Measurements from ENCODE around the gene KCNQ5. TPM values are rescaled to one million over a fixed set of nuclear protein-coding genes. Genes with fewer than 3 reads are reported as not detected.

Gene KCNQ5
- total and polyA plus RNA-seq, 10 of the 15 experiments (the other 5 are each of a cell fraction or from before 2014, with no cell fraction given), result 0.60 to 16.2 (median 3.2) TPM

- Histone ChIP-seq H3K27ac (ENCODE audit: control insufficient read depth, insufficient read depth) (no peak overlapping the region), H3K4me1 (ENCODE audit: control insufficient read depth, insufficient read depth, low read length) (no peaks in the 10 kb centered on the region), H3K4me3 (no peak overlapping the region), H4K20me1 (ENCODE audit: control insufficient read depth, insufficient read depth) (no peaks in the 10 kb centered on the region), H3K79me2 (ENCODE audit: control insufficient read depth, insufficient read depth, low read length) (no peaks in the 10 kb centered on the region), H3K9ac (ENCODE audit: control insufficient read depth, insufficient read depth, low read length) (no peak overlapping the region), H3K9me3 (replicated peaks; ENCODE audit: control insufficient read depth, insufficient read depth, low read length) (no peaks in the 10 kb centered on the region), H3K27me3 (replicated peaks in 1 of 2; ENCODE audit: control insufficient read depth in 2 of 2, insufficient read depth in 2 of 2, low read length in 1 of 2) (no peaks in the 10 kb centered on the region), H2AFZ (ENCODE audit: control insufficient read depth, low read depth, low read length) (no peak overlapping the region), H3K4me2 (ENCODE audit: control insufficient read depth, insufficient read depth) (no peak overlapping the region), H3K36me3 (ENCODE audit: control insufficient read depth in 2 of 2, insufficient read depth in 2 of 2, low read length in 1 of 2) (no peaks in the 10 kb centered on the region)
- no TSS peak for BruUV-seq (replicated peaks)
- ChIA-PET RAD21 (ENCODE audit: unreplicated experiment) (no interaction called here), POLR2A (no interaction called here), CTCF (no interaction called here), SMC1A (ENCODE audit: uncharacterized antibody, unreplicated experiment) (no interaction called here)
- FAIRE-seq, result no peak
- DNase-seq (ENCODE audit: low read depth, low spot score), result no peak
- peak; percentile 30; the same call in 1 of the 2 replicates for TF ChIP-seq RUNX3 (IDR thresholded peaks at IDR 0.05; ENCODE audit: low read length)
- TF ChIP-seq, protein P1, sequence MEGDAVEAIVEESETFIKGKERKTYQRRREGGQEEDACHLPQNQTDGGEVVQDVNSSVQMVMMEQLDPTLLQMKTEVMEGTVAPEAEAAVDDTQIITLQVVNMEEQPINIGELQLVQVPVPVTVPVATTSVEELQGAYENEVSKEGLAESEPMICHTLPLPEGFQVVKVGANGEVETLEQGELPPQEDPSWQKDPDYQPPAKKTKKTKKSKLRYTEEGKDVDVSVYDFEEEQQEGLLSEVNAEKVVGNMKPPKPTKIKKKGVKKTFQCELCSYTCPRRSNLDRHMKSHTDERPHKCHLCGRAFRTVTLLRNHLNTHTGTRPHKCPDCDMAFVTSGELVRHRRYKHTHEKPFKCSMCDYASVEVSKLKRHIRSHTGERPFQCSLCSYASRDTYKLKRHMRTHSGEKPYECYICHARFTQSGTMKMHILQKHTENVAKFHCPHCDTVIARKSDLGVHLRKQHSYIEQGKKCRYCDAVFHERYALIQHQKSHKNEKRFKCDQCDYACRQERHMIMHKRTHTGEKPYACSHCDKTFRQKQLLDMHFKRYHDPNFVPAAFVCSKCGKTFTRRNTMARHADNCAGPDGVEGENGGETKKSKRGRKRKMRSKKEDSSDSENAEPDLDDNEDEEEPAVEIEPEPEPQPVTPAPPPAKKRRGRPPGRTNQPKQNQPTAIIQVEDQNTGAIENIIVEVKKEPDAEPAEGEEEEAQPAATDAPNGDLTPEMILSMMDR (IDR thresholded peaks at IDR 0.05 in 2 of 3, conservative IDR thresholded peaks at IDR 0.05 in 1 of 3; ENCODE audit: control insufficient read depth in 2 of 3, extremely low read depth in 1 of 3, insufficient read depth in 1 of 3, low read depth in 3 of 3, low read length in 3 of 3), result no peak
- in situ Hi-C loops (cut with MboI), result no loop called here
- ATAC-seq, result peak; percentile 74
- WGBS (ENCODE audit: insufficient coverage, insufficient replicate concordance, low lambda C conversion rate, missing lambda C conversion rate), result 64% methylated on average over 3 of the region's 3 CpGs
- intact Hi-C loops (cut with micrococcal nuclease; ENCODE audit: unreplicated experiment), result no loop called here
These were observed 26.1 kb upstream of the KCNQ5 start for GRCh38 chr6:72595812-72596211.

DNA sequence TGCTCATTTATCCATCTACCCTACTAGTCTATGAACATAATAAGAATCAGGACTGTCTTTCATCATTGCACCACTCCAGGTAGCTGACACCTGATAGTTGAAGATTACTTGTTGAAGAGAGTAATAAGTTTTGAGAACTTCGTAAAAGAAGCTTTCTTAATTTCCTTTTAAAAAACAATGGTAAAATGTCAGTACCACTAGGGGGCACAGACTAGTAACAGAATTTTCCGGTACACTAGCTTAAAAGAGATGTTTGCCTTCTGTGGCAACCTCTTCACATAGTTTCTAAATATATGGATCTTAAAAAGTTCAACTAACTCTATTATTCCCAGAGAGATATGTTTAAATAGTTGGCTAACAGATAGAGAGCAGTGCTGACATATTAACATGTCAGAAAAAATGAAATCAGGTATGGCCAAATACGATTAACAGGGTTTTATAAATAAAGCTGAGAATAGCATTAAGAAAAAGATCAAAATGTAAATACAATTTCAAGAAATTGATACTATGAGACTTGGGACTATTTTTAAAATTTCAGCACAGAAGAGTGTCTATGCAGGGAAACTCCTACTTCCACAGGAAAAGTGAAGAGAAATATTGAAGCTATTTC, 5.4 kb upstream of the KCNQ5 start:
- H3K9ac ChIP-seq (ENCODE audit: control insufficient read depth, insufficient read depth, low read length), result no peak overlapping the region
- ATAC-seq (no peak), DNase-seq (ENCODE audit: low read depth, low spot score) (no peak), FAIRE-seq (no peak)
- no peaks in the 10 kb centered on the region for H3K36me3 ChIP-seq (ENCODE audit: control insufficient read depth in 2 of 2, insufficient read depth in 2 of 2, low read length in 1 of 2)
- no peak overlapping the region for H3K4me3 ChIP-seq
- H3K27ac ChIP-seq (ENCODE audit: control insufficient read depth, insufficient read depth), result no peak overlapping the region
- CTCF ChIA-PET, result interaction anchor here (0.5 to 15.7 kb wide), 104 partner anchors 8 to 994 kb away, joined by 3 to 644 read pairs (median 5); no protein-coding TSS in a partner anchor
- H3K9me3 ChIP-seq (replicated peaks; ENCODE audit: control insufficient read depth, insufficient read depth, low read length), result no peaks in the 10 kb centered on the region
- RAD21 ChIA-PET (ENCODE audit: unreplicated experiment), result interaction anchor here (0.6 to 10.4 kb wide), 72 partner anchors 8 to 772 kb away, joined by 3 to 436 read pairs (median 4); no protein-coding TSS in a partner anchor
- in situ Hi-C loops (cut with MboI), result loop anchor here (5.0 kb wide), 2 partner anchors 516 to 566 kb away; no protein-coding TSS in a partner anchor
- SMC1A ChIA-PET (ENCODE audit: uncharacterized antibody, unreplicated experiment), result interaction anchor here (0.6 to 15.6 kb wide), 88 partner anchors 8 to 714 kb away, joined by 3 to 446 read pairs (median 4); no protein-coding TSS in a partner anchor
- WGBS (ENCODE audit: insufficient coverage, insufficient replicate concordance, low lambda C conversion rate, missing lambda C conversion rate), result 33% methylated on average over 3 of the region's 3 CpGs
- intact Hi-C loops (cut with micrococcal nuclease; ENCODE audit: unreplicated experiment), result loop anchor here (1.0 to 10.0 kb wide), 5 partner anchors 204 to 711 kb away; no protein-coding TSS in a partner anchor
- no peaks in the 10 kb centered on the region for H4K20me1 ChIP-seq (ENCODE audit: control insufficient read depth, insufficient read depth)
- no peaks in the 10 kb centered on the region for H3K27me3 ChIP-seq (replicated peaks in 1 of 2; ENCODE audit: control insufficient read depth in 2 of 2, insufficient read depth in 2 of 2, low read length in 1 of 2)
- peaks cover 5% of the 10 kb centered on the region for H3K79me2 ChIP-seq (ENCODE audit: control insufficient read depth, insufficient read depth, low read length)
- H3K4me2 ChIP-seq (ENCODE audit: control insufficient read depth, insufficient read depth), result no peak overlapping the region
- peaks cover 13% of the 10 kb centered on the region for H3K4me1 ChIP-seq (ENCODE audit: control insufficient read depth, insufficient read depth, low read length)
- POLR2A ChIA-PET, result interaction anchor here (0.6 to 2.5 kb wide), 6 partner anchors 9 to 517 kb away, joined by 3 to 10 read pairs (median 5); no protein-coding TSS in a partner anchor
- no peak overlapping the region for H2AFZ ChIP-seq (ENCODE audit: control insufficient read depth, low read depth, low read length)
- BruUV-seq (replicated peaks), result no TSS peak
- TF ChIP-seq RAD21 (IDR thresholded peaks at IDR 0.05; ENCODE audit: insufficient read depth, low read depth, low read length) (peak; percentile 81), ZNF274 (IDR thresholded peaks at IDR 0.05; ENCODE audit: insufficient read depth, insufficient read length) (no peak), MAX (IDR thresholded peaks at IDR 0.05; ENCODE audit: low read depth, low read length) (no peak)
- TF ChIP-seq, protein P2, sequence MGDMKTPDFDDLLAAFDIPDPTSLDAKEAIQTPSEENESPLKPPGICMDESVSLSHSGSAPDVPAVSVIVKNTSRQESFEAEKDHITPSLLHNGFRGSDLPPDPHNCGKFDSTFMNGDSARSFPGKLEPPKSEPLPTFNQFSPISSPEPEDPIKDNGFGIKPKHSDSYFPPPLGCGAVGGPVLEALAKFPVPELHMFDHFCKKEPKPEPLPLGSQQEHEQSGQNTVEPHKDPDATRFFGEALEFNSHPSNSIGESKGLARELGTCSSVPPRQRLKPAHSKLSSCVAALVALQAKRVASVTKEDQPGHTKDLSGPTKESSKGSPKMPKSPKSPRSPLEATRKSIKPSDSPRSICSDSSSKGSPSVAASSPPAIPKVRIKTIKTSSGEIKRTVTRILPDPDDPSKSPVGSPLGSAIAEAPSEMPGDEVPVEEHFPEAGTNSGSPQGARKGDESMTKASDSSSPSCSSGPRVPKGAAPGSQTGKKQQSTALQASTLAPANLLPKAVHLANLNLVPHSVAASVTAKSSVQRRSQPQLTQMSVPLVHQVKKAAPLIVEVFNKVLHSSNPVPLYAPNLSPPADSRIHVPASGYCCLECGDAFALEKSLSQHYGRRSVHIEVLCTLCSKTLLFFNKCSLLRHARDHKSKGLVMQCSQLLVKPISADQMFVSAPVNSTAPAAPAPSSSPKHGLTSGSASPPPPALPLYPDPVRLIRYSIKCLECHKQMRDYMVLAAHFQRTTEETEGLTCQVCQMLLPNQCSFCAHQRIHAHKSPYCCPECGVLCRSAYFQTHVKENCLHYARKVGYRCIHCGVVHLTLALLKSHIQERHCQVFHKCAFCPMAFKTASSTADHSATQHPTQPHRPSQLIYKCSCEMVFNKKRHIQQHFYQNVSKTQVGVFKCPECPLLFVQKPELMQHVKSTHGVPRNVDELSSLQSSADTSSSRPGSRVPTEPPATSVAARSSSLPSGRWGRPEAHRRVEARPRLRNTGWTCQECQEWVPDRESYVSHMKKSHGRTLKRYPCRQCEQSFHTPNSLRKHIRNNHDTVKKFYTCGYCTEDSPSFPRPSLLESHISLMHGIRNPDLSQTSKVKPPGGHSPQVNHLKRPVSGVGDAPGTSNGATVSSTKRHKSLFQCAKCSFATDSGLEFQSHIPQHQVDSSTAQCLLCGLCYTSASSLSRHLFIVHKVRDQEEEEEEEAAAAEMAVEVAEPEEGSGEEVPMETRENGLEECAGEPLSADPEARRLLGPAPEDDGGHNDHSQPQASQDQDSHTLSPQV (IDR thresholded peaks at IDR 0.05), result 0 out of 2 replicates have a peak, but pooled peaks have one; percentile 25

All from GM12878 (cell line).